Cardiac fibroblast (primary cell): ENCODE results near the gene TNFRSF8.

Experiments used
- DNase-seq, 2 donors: peaks; one replicate each; pipeline versions ENCODE4 v3.0.0 to v3.0.0-alpha.2; 2010; ENCODE audit warnings: low read depth in 2 of 2
- H3K4me3 ChIP-seq, 2 donors: replicated peaks in 1 of 2; 1 replicate in 1 of 2; 2 replicates in 1 of 2; pipeline ENCODE4 v1.5.1; 2011; ENCODE audit warnings: low read depth in 2 of 2, low read length in 2 of 2, mild to moderate bottlenecking in 2 of 2, moderate library complexity in 1 of 2
- CTCF ChIP-seq: IDR thresholded peaks from one replicate; pipeline ENCODE4 v1.5.1; 2011; ENCODE audit warnings: low read depth, mild to moderate bottlenecking, low read length, inconsistent platforms

TNFRSF8 gene

GRCh38 chr1:12184008-12184681, 121.0 kb downstream of the TNFRSF8 start:
- H3K4me3 ChIP-seq: no peak overlapping the region
- peak; percentile 87 to 97 for DNase-seq
- TF ChIP-seq CTCF: peak; percentile 35

DNA sequence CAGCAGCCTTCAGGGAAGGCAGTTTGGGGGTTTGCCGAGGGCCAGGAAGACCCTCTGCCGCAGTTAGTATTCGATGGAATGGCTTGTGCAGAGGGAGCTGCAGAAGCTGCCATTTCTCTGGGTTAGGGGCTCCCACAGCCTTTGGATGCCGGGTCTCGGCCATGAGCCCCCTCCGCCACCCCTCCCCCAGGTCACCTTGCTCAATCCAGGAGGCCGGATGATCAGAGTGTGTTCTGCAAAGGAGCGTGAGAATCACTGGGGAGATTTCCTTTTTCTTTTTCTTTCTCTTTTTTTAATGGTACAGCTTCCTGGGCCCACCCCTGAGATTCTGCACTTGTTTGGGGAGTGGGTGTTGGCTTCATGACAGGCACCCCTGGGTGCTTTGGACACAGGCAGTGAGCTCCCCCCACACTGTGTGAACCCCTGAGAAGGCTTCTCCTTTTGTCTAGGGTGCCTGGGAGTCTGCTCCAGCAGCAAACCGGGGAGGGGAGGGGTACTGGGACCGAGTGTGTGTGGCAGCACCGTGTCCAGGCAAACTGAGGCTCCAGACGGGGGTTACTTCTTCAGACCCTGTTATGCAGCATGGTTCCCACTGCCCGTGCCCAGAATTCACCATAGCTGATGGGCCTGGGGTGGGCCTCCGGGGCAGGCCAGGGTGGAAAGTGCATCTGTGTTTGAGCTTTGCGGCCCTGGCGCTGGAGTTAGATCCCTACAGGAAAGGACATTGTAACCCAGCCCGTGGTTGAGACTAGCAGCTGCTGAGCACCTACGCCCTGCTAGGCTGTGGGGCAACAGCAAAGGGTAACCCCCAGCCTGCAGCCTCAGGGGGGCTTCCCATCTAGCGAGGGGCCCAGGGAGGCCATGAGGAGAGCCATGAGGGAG, 122.2 kb downstream of the TNFRSF8 start:
- no peak for TF ChIP-seq CTCF
- DNase-seq: no peak
- H3K4me3 ChIP-seq: no peak overlapping the region

GRCh38 chr1:12185918-12186678, 123.0 kb downstream of the TNFRSF8 start:
- no peak for TF ChIP-seq CTCF
- DNase-seq: peak in 1 of 2 donors; percentile 51
- no peak overlapping the region for H3K4me3 ChIP-seq

- H3K4me3 ChIP-seq: no peak overlapping the region
- DNase-seq: no peak
These were observed 123.5 kb downstream of the TNFRSF8 start for GRCh38 chr1:12186679-12186985.

GRCh38 chr1:12188115-12188514, 125.0 kb downstream of the TNFRSF8 start:
- TF ChIP-seq CTCF: no peak
- H3K4me3 ChIP-seq: no peak overlapping the region
- no peak for DNase-seq

More at GRCh38 chr1:12186679-12186985, 123.5 kb downstream of the TNFRSF8 start:
- no peak for TF ChIP-seq CTCF

DNA sequence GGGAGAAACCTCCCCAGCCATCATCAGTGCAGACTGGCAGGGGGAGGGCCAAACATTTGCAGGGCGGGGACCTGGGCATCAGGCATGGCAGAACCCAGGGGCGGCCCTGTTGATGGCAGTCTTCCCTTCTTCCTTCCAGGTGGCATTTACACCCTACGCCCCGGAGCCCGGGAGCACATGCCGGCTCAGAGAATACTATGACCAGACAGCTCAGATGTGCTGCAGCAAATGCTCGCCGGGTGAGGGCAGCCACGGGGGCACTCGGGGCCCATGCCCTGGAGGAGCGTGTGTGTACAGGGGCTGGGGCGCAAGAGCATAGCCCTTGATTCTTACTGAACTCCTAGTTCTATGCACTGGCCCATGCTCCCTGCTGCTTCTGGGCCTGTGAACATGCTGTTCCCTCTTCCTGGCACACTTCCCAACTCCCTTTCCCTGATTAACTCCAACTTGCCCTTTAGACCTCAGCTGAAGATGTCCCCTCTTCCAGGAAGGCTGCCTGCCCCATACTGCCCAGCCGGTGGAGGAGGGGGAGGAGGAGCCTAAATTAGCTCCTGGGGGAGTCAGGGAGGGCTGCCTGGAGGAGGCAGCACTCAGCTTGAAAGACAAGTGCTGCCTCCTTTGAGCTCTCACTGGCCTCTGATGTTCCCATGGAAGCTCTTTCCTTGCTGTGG, 125.7 kb downstream of the TNFRSF8 start:
- TF ChIP-seq CTCF: no peak
- DNase-seq: no peak
- H3K4me3 ChIP-seq: no peak overlapping the region
